Activated T-helper 17 cell treated with anti-CD3 and anti-CD28 coated beads, Interleukin-2, amount 50 U/mL, for 72 hours (primary cell): ENCODE data around the gene AHDC1. TPM values are rescaled to one million over a fixed set of nuclear protein-coding genes. Genes with fewer than 3 reads are reported as not detected.
A peak's percentile ranks its signal among the peaks of the same experiment; 100 is the strongest.

ENCODE experiments used
- ATAC-seq: fragments of 150-1000 bp; cut with Tn5 transposase; replicated peaks from 2 replicates; pipeline ENCODE4 v1.10.0; 2021; ENCODE audit warnings: mild to moderate bottlenecking, moderate library complexity
- H3K27ac Mint-ChIP-seq: one replicate; pipeline ENCODE4 v1.8.0; 2022; ENCODE audit warnings: mixed read lengths
- H3K27me3 Mint-ChIP-seq: one replicate; pipeline ENCODE4 v1.8.0; 2022; ENCODE audit warnings: mixed read lengths
- H3K36me3 Mint-ChIP-seq: one replicate; pipeline ENCODE4 v1.8.0; 2022; ENCODE audit warnings: low read depth, mild to moderate bottlenecking, mixed read lengths
- H3K4me1 Mint-ChIP-seq: one replicate; pipeline ENCODE4 v1.8.0; 2022; ENCODE audit warnings: mixed read lengths
- H3K4me3 Mint-ChIP-seq: one replicate; pipeline ENCODE4 v1.8.0; 2022; ENCODE audit warnings: mild to moderate bottlenecking, mixed read lengths
- H3K9me3 Mint-ChIP-seq: one replicate; pipeline ENCODE4 v1.8.0; 2022; ENCODE audit warnings: mixed read lengths
- total RNA-seq, 2 donors: library from RNA; stranded (reverse); gene quantifications; one replicate each; pipeline ENCODE4 v1.2.3, GENCODE V29; 2022

AHDC1 gene
- total RNA-seq, 2 donors from 2014 or later = 13.3 to 22.3 TPM

DNA sequence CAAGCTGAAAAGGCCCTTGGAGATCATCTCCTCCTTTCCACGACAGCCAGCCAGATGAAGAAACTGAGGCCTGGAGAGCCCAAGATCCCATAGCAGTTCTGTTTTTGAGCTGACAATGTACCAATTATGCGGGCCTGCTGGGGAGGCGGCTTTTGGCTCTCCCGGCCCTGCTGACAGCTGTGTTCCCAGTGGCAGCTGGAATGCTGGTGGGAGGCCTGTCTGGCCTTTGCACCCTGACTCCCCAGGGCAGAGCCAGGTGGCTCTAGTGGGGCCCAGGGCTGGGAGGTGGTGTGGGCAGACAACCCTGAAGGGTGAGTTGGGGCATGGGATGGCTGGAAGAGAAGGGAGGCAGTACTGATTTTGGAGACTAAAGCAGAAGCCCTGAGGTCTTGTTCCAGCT lies 83.3 kb downstream of the AHDC1 start:
- H3K36me3 Mint-ChIP-seq = peaks cover 19% of the 10 kb centered on the region
- H3K4me1 Mint-ChIP-seq = peaks cover 31% of the 10 kb centered on the region
- no peaks in the 10 kb centered on the region for H3K9me3 Mint-ChIP-seq
- no peaks in the 10 kb centered on the region for H3K27me3 Mint-ChIP-seq
- ATAC-seq = no peak
- H3K4me3 Mint-ChIP-seq = peak overlapping the region; percentile 95
- peak overlapping the region; percentile 92 for H3K27ac Mint-ChIP-seq

DNA sequence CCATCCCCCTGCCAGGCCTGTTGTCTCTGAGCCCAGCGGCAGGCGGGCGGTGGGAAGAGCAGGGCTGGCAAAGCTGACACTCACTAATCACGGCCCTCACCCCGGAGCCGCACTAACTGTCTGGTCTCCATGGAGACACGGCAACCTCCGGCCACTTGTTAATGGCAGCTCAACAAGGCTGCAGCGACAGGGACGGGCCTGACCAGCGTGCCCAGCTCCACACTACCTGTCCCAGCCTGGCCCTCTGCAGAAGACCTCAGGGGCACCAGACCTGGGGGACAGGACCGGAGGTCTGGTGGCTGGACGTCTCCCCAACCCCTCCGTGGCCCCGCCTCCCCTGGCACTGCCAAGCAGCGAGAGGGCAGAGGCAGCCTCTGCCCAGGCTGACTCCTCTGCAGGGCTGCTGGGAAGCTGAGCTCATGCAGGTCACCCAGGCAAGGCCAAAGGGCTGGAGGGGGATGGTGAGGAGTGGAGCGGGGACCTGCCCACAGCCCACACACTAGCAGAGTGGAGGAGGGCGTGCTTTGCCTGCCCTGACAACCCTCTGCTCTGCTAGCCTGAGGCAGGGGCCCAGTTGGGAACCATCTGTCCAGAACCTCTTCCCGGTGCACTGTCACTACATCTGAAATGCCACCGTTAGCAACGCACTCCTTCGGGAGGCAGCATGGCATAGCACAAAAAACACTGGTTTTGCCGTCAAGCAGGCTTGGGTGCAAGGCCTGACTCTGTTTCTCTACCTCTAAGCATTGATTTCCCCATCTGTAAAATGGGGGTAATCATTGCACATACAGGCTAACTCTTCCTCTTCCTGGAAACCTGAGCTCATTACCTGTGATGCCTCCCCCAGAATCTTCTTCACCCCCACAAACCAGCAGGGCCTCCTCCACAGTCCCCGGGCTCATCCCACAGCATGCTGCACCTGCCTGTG lies 84.3 kb downstream of the AHDC1 start:
- Mint-ChIP-seq H3K27ac (peak overlapping the region; percentile 92), H3K4me1 (peaks cover 24% of the 10 kb centered on the region), H3K27me3 (no peaks in the 10 kb centered on the region)

DNA sequence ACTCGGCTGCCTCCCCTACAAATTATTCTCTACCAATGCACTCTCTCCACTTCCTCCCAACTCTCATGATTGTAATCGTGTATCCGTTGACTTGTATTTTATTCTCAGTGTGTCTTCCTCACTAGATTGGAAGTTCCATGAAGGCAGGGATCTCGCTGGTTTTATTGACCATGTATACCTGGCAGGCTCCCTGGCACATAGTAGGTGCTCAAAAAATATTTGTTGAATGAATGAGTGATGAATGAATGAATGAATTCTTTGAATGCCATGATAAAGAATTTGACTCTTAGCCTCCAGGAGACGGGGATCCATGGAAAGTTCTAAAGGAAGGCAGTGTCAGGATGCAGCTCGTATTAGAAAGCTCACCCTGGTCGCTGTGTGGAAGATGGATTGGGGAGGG lies 85.1 kb downstream of the AHDC1 start:
- Mint-ChIP-seq H3K9me3 (no peaks in the 10 kb centered on the region), H3K4me3 (no peak overlapping the region), H3K4me1 (peaks cover 17% of the 10 kb centered on the region), H3K27me3 (no peaks in the 10 kb centered on the region), H3K27ac (peak overlapping the region; percentile 26), H3K36me3 (peaks cover 11% of the 10 kb centered on the region)
- no peak for ATAC-seq

More for the DNA sequence above, 84.3 kb downstream of the AHDC1 start:
- no peaks in the 10 kb centered on the region for H3K9me3 Mint-ChIP-seq
- ATAC-seq = no peak
- peak overlapping the region; percentile 95 for H3K4me3 Mint-ChIP-seq
- H3K36me3 Mint-ChIP-seq = peaks cover 18% of the 10 kb centered on the region

DNA sequence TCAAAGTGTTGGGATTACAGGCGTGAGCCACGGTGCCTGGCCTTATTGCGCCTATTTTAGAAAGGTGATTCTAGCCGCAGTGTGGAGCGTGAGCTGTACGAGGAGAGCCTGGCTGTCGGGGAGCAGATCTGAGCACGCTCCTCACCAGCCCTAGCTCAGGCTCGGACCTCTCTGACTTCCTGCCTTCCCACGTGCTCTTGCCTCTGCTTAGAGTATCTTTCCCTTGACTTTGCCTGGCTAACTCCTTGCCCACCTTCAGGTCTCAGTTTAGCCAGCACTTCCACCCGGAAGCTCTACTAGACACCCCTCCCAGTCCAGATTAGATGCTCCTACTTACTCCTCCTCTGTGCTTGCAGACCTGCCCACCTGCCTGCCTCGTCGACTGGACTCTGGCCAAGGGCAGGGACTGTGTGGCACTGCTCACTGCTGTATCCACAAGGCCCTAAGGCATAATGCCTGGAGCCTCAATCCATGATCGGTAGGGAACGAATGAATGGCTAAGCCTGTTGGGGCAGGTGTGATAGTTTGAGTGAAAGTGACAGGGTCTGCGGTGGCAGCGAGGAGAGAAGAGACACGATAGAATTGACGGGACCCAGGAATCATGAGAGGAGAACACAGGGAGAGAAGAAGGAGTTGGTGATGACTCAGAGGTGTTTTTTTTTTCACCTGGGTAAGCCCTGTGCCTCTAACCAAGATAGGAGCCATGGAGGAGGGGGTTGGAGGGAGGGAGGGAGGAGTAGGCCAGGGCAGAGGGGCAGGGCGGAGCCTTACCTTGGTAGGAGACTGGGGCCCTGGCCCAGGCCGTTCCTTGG lies 85.8 kb downstream of the AHDC1 start:
- no peak for ATAC-seq
- Mint-ChIP-seq H3K27me3 (no peaks in the 10 kb centered on the region), H3K4me3 (no peak overlapping the region), H3K9me3 (no peaks in the 10 kb centered on the region), H3K4me1 (peaks cover 17% of the 10 kb centered on the region), H3K27ac (no peak overlapping the region), H3K36me3 (peaks cover 11% of the 10 kb centered on the region)

DNA sequence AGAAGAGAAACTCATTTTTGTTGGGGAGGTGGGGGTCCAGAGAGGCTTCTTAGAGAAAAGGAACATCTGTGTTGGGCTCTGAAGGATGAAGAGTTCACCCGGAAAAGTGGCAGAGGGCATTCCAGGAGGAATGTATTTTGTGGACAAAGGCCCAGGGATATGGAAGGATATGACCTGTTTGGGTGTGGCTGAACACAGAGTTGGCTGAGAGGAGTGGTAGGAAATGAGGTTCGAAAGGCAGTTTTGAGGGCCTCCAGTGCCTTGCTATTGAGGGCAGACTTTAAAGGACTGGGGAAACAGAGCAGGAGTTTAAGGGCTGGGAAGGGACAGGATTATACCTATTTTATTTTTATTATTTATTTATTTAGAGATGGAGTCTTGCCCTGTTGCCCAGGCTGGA lies 86.6 kb downstream of the AHDC1 start:
- no peaks in the 10 kb centered on the region for H3K9me3 Mint-ChIP-seq
- no peak for ATAC-seq
- peaks cover 8% of the 10 kb centered on the region for H3K36me3 Mint-ChIP-seq
- no peak overlapping the region for H3K4me3 Mint-ChIP-seq
- peak overlapping the region; percentile 66 for H3K27ac Mint-ChIP-seq
- H3K4me1 Mint-ChIP-seq = peaks cover 16% of the 10 kb centered on the region
- no peaks in the 10 kb centered on the region for H3K27me3 Mint-ChIP-seq

DNA sequence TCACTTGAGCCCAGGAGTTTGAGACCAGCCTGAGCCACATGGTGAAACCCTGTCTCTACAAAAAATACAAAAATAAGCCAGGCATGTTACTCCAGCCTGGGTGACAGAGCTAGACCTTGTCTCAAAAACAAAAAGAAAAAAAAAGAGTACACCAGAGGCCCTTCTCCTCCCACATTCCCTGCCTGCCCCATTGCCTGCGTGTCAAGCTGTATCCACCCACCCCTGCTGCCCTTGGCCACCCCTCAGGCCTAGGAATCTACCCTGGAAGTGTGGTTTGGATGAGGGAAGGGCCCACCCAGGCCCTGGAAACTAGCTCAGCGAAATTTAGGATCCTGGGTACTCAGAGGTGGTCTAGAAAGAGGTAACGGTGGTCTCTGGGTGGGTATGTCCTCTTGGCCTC lies 88.3 kb downstream of the AHDC1 start:
- no peaks in the 10 kb centered on the region for H3K27me3 Mint-ChIP-seq
- no peaks in the 10 kb centered on the region for H3K9me3 Mint-ChIP-seq
- no peak overlapping the region for H3K4me3 Mint-ChIP-seq
- no peak overlapping the region for H3K27ac Mint-ChIP-seq
- no peak for ATAC-seq
- no peaks in the 10 kb centered on the region for H3K36me3 Mint-ChIP-seq
- peaks cover 8% of the 10 kb centered on the region for H3K4me1 Mint-ChIP-seq

DNA sequence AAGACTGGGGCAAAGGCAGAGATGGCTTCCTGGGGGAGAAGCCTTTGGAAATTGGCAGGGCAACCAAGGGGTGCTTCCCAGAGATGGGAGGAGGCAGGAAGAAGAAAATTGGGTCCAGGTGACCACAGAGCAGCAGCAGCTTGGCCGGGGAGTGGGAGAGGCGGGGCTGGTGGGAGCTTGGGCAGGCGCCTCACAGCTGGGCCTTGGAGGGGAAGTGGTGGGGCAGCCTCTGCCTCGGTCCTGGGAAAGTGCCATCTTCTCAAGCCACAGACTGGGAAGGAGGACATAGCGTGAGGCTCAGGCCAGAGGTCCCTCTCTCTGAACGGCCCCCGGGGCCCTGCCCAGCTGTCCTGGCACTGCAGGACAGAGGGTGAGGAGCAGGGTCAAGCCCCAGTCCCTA lies 90.0 kb downstream of the AHDC1 start:
- Mint-ChIP-seq H3K27me3 (no peaks in the 10 kb centered on the region), H3K4me3 (no peak overlapping the region), H3K9me3 (no peaks in the 10 kb centered on the region), H3K36me3 (no peaks in the 10 kb centered on the region), H3K27ac (peak overlapping the region; percentile 50), H3K4me1 (peaks cover 3% of the 10 kb centered on the region)
- ATAC-seq = no peak

DNA sequence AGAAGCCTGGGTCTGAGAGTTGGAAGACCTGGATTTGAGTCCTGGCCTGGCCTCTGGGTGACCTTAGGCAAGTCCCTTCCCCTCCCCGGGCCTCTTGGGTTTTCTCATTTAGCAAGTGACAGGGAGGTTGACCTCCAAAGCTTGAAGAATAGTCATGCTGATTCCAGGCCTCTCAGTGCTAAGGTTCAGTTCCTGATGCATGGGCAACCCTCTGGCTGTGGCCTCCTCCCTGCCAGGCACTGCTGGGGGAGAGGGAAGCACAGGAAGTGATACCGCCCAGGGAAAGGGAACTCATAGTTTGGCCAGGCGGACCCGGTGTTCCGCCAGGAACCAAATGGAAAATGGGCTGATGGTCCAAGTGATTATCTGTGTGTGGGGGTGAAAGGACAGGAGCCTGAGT lies 90.4 kb downstream of the AHDC1 start:
- ATAC-seq = no peak
- no peaks in the 10 kb centered on the region for H3K36me3 Mint-ChIP-seq
- no peak overlapping the region for H3K4me3 Mint-ChIP-seq
- peak overlapping the region; percentile 50 for H3K27ac Mint-ChIP-seq
- H3K27me3 Mint-ChIP-seq = no peaks in the 10 kb centered on the region
- H3K9me3 Mint-ChIP-seq = no peaks in the 10 kb centered on the region
- H3K4me1 Mint-ChIP-seq = peaks cover 3% of the 10 kb centered on the region

DNA sequence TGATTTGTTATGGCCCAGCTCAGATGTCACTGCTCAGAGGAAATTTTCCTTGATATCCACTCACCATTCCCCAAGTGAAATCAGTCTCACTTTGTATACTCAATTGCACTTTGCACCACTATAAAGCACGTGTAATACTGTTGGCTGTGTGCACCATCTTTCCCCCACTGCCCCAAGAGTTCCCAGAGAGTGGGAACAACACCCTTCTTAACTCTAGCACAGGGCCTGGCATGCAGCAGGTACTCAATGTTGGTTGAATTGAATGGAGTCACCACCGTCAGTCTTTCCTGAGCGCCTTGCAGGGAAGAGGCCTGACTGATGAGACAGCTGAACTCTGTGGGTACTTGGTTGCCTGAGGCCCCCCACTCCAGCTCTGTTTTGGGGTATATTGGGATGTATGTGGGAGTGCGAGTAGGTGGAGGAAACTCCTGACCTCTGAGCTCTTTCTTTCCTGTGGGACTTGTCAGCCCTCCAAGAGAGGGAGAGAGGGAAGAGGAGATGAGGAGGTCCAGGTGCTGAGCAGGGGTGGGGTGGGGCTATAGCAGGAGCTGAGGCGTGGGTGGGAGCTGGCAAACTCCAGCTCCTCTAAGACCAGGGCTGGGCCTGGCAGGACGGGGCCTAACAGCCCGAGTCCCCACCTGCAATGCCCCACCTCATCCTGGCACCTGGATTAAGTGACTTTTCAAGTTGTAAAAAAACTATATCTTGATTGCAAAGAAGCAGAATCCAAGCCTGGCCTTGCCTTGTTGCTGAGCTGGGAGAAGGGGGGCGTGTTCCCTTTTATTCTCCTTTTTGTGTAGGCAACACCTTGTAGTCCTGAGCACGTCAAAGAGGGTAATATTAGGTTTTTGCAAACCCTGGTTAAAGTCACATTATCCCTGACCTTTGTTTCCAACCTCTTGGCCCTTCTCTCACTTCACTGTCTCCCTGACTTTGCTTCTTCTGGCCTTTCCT lies 94.5 kb downstream of the AHDC1 start:
- H3K27ac Mint-ChIP-seq = no peak overlapping the region
- no peak overlapping the region for H3K4me3 Mint-ChIP-seq
- no peaks in the 10 kb centered on the region for H3K27me3 Mint-ChIP-seq
- H3K36me3 Mint-ChIP-seq = no peaks in the 10 kb centered on the region
- H3K9me3 Mint-ChIP-seq = no peaks in the 10 kb centered on the region
- no peak for ATAC-seq
- no peaks in the 10 kb centered on the region for H3K4me1 Mint-ChIP-seq

DNA sequence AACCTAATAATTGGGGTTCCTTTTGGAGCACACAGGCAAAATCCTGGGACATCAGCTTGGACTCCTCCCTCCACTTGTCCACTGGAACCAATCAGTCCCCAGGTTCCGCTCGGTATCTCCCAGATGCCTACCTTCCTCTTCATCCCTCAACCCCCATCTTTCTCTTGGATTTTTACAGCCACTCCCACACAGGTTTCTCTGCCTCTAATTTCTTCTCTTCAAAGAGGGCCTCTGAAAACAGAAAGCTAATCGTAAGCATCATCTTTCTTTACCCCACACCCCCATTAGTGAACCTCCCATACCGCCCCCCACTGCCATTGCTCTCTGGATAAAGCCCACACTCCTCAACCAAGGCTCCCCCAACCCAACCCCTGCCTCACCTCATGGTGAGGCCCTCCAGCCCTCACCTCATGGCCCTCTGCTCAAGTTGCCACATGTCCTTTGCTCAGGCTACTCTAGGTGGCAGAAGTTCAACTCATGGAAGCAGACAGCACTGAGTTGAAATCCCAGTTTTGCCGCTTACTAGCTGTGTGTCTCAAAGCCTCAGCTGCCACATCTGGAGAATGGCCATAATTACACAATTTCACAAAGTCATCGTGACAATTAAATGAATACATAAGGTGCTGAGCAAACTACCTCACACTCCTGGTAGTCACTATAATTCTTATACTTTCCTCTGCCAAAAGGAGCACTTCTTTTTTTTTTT lies 95.8 kb downstream of the AHDC1 start:
- Mint-ChIP-seq H3K4me3 (no peak overlapping the region), H3K27me3 (no peaks in the 10 kb centered on the region), H3K4me1 (no peaks in the 10 kb centered on the region), H3K9me3 (no peaks in the 10 kb centered on the region), H3K27ac (peak overlapping the region; percentile 29), H3K36me3 (no peaks in the 10 kb centered on the region)
- no peak for ATAC-seq

DNA sequence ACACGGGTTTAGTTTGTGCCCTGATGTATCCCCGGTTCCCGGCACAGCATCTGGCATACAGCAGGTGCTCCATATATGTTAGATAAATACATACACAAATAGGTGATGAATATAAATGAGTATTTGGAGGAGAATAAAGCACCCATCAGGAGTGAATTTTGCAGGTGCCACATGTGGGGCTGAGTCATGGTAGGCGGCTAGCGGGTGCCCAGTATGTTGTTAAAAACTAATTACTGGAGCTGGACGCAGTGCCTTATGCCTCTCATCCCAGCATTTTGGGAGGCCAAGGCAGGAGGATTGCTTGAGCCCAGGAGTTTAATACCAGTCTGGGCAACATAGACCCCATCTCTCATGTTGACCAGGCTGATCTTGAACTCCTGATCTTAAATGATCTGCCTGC lies 97.2 kb downstream of the AHDC1 start:
- Mint-ChIP-seq H3K4me3 (no peak overlapping the region), H3K27ac (no peak overlapping the region), H3K9me3 (no peaks in the 10 kb centered on the region), H3K36me3 (no peaks in the 10 kb centered on the region), H3K4me1 (no peaks in the 10 kb centered on the region), H3K27me3 (no peaks in the 10 kb centered on the region)
- ATAC-seq = no peak

DNA sequence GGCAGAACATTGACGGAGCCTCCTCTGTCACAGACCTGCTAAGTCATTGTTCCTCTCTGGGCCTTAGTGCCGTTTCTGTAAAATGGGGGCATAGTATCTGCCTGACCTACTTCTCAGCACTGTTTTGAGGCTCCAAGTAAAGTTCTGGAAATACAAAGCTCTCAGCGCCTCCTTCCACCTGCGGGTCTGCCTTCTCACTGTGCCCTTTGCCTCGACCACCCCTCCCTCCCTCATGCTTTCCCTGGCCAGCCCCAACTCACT lies 98.6 kb downstream of the AHDC1 start:
- Mint-ChIP-seq H3K27me3 (no peaks in the 10 kb centered on the region), H3K9me3 (no peaks in the 10 kb centered on the region), H3K4me3 (no peak overlapping the region), H3K36me3 (no peaks in the 10 kb centered on the region), H3K27ac (no peak overlapping the region), H3K4me1 (no peaks in the 10 kb centered on the region)
- no peak for ATAC-seq

DNA sequence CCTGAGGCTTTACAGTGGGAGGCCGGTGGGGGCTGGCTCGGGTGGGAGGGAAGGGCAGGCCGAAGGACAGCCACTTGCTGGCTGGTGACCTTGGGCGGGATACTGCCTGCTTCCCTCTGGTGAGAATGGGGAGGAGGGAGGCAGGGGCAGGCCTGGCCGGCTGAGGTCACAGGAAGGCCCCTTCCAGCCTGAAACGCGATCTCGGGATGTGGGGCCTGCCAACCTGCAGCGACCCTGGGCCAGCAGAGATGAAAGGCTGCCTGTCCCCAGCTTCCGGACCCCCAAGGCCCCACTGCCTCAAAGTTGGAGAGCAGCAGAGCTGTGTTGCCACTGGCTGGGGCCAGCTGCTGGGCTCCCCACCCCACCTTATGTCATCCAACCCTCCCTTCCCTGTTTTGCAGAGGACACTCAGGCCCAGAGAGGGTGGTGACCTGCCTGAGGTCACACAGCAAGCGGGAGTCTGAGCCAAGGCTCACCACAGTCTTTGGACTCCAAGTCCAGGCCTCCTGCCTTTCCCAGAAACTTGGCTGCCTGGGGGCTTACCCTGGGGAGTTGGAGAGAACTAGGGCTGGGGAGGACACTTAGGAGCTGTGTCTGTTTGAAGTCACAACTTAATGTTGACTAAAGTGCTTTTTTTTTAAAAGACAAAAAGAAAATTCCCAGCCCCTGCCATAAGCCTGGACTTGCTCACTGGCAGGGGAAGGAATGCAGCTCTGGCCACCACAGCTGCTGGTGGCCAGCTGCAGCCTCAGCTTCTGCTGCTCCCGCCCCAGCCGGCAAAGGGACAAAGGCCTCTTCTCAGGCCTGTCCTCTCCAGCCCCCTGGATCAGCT lies 99.1 kb downstream of the AHDC1 start:
- no peaks in the 10 kb centered on the region for H3K4me1 Mint-ChIP-seq
- H3K27ac Mint-ChIP-seq = no peak overlapping the region
- no peak for ATAC-seq
- H3K9me3 Mint-ChIP-seq = no peaks in the 10 kb centered on the region
- H3K36me3 Mint-ChIP-seq = no peaks in the 10 kb centered on the region
- H3K27me3 Mint-ChIP-seq = no peaks in the 10 kb centered on the region
- no peak overlapping the region for H3K4me3 Mint-ChIP-seq
